ENCODE results near the gene SELENOI.

GRCh38 chr2:26345283-26345544 is 729 bp upstream of the SELENOI start:
- TF ChIP-seq CTCF (IDR thresholded peaks at IDR 0.05; ENCODE audit: insufficient read depth, low read depth, low read length) (no peak), EZH2 (IDR thresholded peaks at IDR 0.05; ENCODE audit: insufficient read depth, low read length) (no peak)
